ENCODE measurements around the gene PCDHA1.
"Not testable (repeated sequence)": the region's sequence is repeated elsewhere in the genome, so short reads cannot be mapped to it uniquely, and the experiment has no call there.

DNA sequence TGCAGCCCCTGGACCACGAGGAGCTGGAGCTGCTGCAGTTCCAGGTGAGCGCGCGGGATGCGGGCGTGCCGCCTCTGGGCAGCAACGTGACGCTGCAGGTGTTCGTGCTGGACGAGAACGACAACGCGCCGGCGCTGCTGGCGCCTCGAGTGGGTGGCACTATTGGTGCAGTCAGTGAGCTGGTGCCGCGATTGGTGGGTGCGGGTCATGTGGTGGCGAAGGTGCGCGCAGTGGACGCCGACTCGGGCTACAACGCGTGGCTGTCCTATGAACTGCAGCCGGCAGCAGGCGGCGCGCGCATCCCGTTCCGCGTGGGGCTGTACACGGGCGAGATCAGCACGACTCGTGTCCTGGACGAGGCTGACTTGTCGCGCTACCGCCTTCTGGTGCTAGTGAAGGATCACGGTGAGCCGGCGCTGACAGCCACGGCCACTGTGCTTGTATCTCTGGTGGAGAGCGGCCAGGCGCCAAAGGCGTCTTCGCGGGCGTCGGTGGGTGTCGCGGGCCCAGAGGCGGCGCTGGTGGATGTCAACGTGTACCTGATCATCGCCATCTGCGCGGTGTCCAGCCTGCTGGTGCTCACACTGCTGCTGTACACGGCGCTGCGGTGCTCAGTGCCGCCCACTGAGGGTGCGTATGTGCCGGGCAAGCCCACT is 2.0 kb downstream of the PCDHA1 start:
- TF ChIP-seq, protein P1, sequence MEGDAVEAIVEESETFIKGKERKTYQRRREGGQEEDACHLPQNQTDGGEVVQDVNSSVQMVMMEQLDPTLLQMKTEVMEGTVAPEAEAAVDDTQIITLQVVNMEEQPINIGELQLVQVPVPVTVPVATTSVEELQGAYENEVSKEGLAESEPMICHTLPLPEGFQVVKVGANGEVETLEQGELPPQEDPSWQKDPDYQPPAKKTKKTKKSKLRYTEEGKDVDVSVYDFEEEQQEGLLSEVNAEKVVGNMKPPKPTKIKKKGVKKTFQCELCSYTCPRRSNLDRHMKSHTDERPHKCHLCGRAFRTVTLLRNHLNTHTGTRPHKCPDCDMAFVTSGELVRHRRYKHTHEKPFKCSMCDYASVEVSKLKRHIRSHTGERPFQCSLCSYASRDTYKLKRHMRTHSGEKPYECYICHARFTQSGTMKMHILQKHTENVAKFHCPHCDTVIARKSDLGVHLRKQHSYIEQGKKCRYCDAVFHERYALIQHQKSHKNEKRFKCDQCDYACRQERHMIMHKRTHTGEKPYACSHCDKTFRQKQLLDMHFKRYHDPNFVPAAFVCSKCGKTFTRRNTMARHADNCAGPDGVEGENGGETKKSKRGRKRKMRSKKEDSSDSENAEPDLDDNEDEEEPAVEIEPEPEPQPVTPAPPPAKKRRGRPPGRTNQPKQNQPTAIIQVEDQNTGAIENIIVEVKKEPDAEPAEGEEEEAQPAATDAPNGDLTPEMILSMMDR (IDR thresholded peaks at IDR 0.05 in 2 of 3, conservative IDR thresholded peaks at IDR 0.05 in 1 of 3; ENCODE audit: borderline replicate concordance in 1 of 3, insufficient read depth in 1 of 3, low read depth in 2 of 3, low read length in 2 of 3): not testable (repeated sequence)
- TF ChIP-seq EZH2 (IDR thresholded peaks at IDR 0.05); TCF7L2 (IDR thresholded peaks at IDR 0.05; ENCODE audit: borderline replicate concordance, extremely low read depth, insufficient read depth, insufficient read length); POLR2AphosphoS5 (IDR thresholded peaks at IDR 0.05; ENCODE audit: low read depth, low read length); CEBPB (IDR thresholded peaks at IDR 0.05; ENCODE audit: low read depth); SP1 (IDR thresholded peaks at IDR 0.05; ENCODE audit: low read depth); EZH2phosphoT487 (IDR thresholded peaks at IDR 0.05; ENCODE audit: borderline replicate concordance); EGR1 (IDR thresholded peaks at IDR 0.05; ENCODE audit: low read depth); CBX3 (IDR thresholded peaks at IDR 0.05; ENCODE audit: low read depth); POLR2A (IDR thresholded peaks at IDR 0.05; ENCODE audit: borderline replicate concordance, extremely low read depth, insufficient read depth, insufficient read length): not testable (repeated sequence)
- TF ChIP-seq, protein P2, sequence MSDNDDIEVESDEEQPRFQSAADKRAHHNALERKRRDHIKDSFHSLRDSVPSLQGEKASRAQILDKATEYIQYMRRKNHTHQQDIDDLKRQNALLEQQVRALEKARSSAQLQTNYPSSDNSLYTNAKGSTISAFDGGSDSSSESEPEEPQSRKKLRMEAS (IDR thresholded peaks at IDR 0.05): not testable (repeated sequence)

Data from HCT116 (cell line).